Measurements from ENCODE around the gene LRRC8C. TPM values are rescaled to one million over a fixed set of nuclear protein-coding genes. Genes with fewer than 3 reads are reported as not detected.
"Not testable (repeated sequence)": the region's sequence is repeated elsewhere in the genome, so short reads cannot be mapped to it uniquely, and the experiment has no call there.

Gene LRRC8C
- total and polyA plus RNA-seq, 10 of the 15 experiments (the other 5 are each of a cell fraction or from before 2014, with no cell fraction given), result 2.3 to 16.3 (median 10.8) TPM

DNA sequence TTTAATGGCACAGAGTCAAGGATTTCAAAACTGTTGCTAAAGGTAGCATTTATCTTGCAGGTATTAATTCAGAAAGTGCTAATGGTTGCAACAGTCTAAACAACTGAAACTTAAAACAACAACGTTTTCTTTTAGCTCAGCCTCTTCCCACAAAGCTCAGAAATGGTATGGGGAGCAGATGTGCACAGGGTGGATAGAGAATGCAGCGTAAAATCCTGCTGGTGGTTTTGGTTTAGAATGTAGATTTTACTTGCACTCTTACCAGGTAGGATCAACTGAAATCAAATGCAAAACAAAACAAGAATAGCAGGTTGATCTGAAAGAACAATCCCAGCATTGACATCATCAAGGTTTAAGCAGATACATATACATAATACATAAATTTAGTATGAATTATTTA is 3.8 kb upstream of the LRRC8C start (continued):
- TF ChIP-seq, protein P1, sequence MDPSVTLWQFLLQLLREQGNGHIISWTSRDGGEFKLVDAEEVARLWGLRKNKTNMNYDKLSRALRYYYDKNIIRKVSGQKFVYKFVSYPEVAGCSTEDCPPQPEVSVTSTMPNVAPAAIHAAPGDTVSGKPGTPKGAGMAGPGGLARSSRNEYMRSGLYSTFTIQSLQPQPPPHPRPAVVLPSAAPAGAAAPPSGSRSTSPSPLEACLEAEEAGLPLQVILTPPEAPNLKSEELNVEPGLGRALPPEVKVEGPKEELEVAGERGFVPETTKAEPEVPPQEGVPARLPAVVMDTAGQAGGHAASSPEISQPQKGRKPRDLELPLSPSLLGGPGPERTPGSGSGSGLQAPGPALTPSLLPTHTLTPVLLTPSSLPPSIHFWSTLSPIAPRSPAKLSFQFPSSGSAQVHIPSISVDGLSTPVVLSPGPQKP (IDR thresholded peaks at IDR 0.05; ENCODE audit: low read depth, low read length), result no peak
- TF ChIP-seq IKZF1 (conservative IDR thresholded peaks at IDR 0.05) (no peak), SUZ12 (IDR thresholded peaks at IDR 0.05; ENCODE audit: unreplicated experiment) (no peak)

DNA sequence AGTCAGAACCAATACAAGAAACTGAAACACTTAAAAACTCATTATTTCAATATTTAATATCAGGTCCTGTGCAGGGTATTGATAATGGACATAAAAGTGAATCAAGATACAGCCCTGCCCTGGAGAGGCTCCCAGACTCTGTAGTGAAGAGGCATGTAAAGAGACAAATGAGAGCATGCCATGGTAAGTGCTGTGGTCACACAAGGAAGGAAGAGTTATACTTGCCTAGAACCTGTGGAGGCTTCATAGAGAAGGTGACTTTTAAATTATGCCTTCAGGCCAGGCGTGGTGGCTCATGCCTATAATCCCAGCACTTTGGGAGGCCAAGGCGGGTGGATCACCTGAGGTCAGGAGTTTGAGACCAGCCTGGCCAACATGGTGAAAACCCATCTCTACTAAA is 3.3 kb upstream of the LRRC8C start:
- H3K27ac ChIP-seq (ENCODE audit: control insufficient read depth, insufficient read depth); intact Hi-C loops (cut with micrococcal nuclease; ENCODE audit: unreplicated experiment): not testable (repeated sequence)
- 71% methylated on average over 2 of the region's 2 CpGs for whole genome bisulfite sequencing (ENCODE audit: insufficient coverage, insufficient replicate concordance, low lambda C conversion rate, missing lambda C conversion rate)

More for the DNA sequence above, 3.3 kb upstream of the LRRC8C start:
- Histone ChIP-seq H3K79me2 (ENCODE audit: control insufficient read depth, insufficient read depth, low read length) (peaks cover 15% of the 10 kb centered on the region), H3K4me1 (ENCODE audit: control insufficient read depth, insufficient read depth, low read length) (peaks cover 12% of the 10 kb centered on the region)
- H3K9ac ChIP-seq (ENCODE audit: control insufficient read depth, insufficient read depth, low read length); H3K4me3 ChIP-seq; ATAC-seq; BruUV-seq (replicated peaks); DNase-seq (ENCODE audit: low read depth, low spot score); H3K4me2 ChIP-seq (ENCODE audit: control insufficient read depth, insufficient read depth); H2AFZ ChIP-seq (ENCODE audit: control insufficient read depth, low read depth, low read length); H4K20me1 ChIP-seq (ENCODE audit: control insufficient read depth, insufficient read depth); H3K9me3 ChIP-seq (replicated peaks; ENCODE audit: control insufficient read depth, insufficient read depth, low read length); FAIRE-seq; H3K36me3 ChIP-seq (ENCODE audit: control insufficient read depth in 2 of 2, insufficient read depth in 2 of 2, low read length in 1 of 2); H3K27me3 ChIP-seq (replicated peaks in 1 of 2; ENCODE audit: control insufficient read depth in 2 of 2, insufficient read depth in 2 of 2, low read length in 1 of 2): not testable (repeated sequence)
- POLR2A ChIA-PET, result interaction anchor here (0.5 to 1.0 kb wide), 3 partner anchors 132 to 314 kb away, joined by 3 to 4 read pairs (median 4); no protein-coding TSS in a partner anchor
- CTCF ChIA-PET, result interaction anchor here (1.1 to 19.0 kb wide), 12 partner anchors 12 to 630 kb away, joined by 3 to 369 read pairs (median 4); no protein-coding TSS in a partner anchor
- SMC1A ChIA-PET (ENCODE audit: uncharacterized antibody, unreplicated experiment), result interaction anchor here (0.8 to 20.4 kb wide), 17 partner anchors 10 to 174 kb away, joined by 3 to 391 read pairs (median 6); no protein-coding TSS in a partner anchor
- RAD21 ChIA-PET (ENCODE audit: unreplicated experiment), result interaction anchor here (0.6 to 12.5 kb wide), 13 partner anchors 10 to 348 kb away, joined by 3 to 302 read pairs (median 3); no protein-coding TSS in a partner anchor
- in situ Hi-C loops (cut with MboI), result loop anchor here (5.0 to 25.0 kb wide), 2 partner anchors 128 to 358 kb away; partner anchors contain the start of gene ZNF326
